Activated naive CD8-positive, alpha-beta T cell treated with anti-CD3 and anti-CD28 coated beads, Interleukin-2, amount 10 ng/mL, durations not matched to agents 7 days and 5 days (primary cell): ENCODE measurements around the gene MAST3. TPM values are rescaled to one million over a fixed set of nuclear protein-coding genes. Genes with fewer than 3 reads are reported as not detected.

Experiments
- ATAC-seq: fragments of 150-1000 bp; cut with Tn5 transposase; one replicate; pipeline ENCODE4 v1.10.0; 2021; ENCODE audit warnings: low read depth, moderate library complexity
- POLR2A ChIA-PET: fragments of 350-600 bp; sonication (Branson Sonifier 250); formaldehyde crosslinking; loops from one replicate; lab custom pipeline; 2021; ENCODE audit warnings: antibody characterized with exemption; lab: Charles Lee
- DNase-seq: peaks from one replicate; pipeline ENCODE4 v3.0.0; 2021
- H3K27ac Mint-ChIP-seq: one replicate; pipeline ENCODE4 v1.8.0; 2022; ENCODE audit warnings: mild to moderate bottlenecking, mixed read lengths
- H3K27me3 Mint-ChIP-seq: one replicate; pipeline ENCODE4 v1.8.0; 2022; ENCODE audit warnings: mild to moderate bottlenecking, moderate library complexity, mixed read lengths
- H3K36me3 Mint-ChIP-seq: one replicate; pipeline ENCODE4 v1.8.0; 2021; ENCODE audit warnings: mild to moderate bottlenecking, mixed read lengths
- H3K4me1 Mint-ChIP-seq: one replicate; pipeline ENCODE4 v1.8.0; 2021; ENCODE audit warnings: mixed read lengths
- H3K4me3 Mint-ChIP-seq: one replicate; pipeline ENCODE4 v1.8.0; 2022; ENCODE audit warnings: mild to moderate bottlenecking, moderate library complexity, mixed read lengths
- H3K9me3 Mint-ChIP-seq: one replicate; pipeline ENCODE4 v1.8.0; 2021; ENCODE audit warnings: mixed read lengths
- total RNA-seq, 2 experiments: library from RNA; stranded (reverse); gene quantifications; one replicate each; pipeline ENCODE4 v1.2.3, GENCODE V29; 2021

Gene MAST3
- total RNA-seq, 2 experiments from 2014 or later, result 36.7 to 38.3 TPM

- peak; percentile 72 for ATAC-seq
- no peaks in the 10 kb centered on the region for H3K9me3 Mint-ChIP-seq
Measured at GRCh38 chr19:18173572-18174288, 76.2 kb downstream of the MAST3 start, which contains the start of gene IFI30. IFI30 (plus strand) TSS chr19:18173813; CDS start chr19:18173842, 29 bp downstream.

GRCh38 chr19:18174983-18175382 lies 77.4 kb downstream of the MAST3 start:
- Mint-ChIP-seq H3K27ac (no peak overlapping the region), H3K27me3 (no peaks in the 10 kb centered on the region), H3K9me3 (no peaks in the 10 kb centered on the region), H3K4me1 (peaks cover 28% of the 10 kb centered on the region), H3K4me3 (peak overlapping the region; percentile 87), H3K36me3 (peaks cover 18% of the 10 kb centered on the region)
- ATAC-seq, result no peak
- no peak for DNase-seq
- POLR2A ChIA-PET, result interaction anchor here (1.4 to 1.9 kb wide), 4 partner anchors 14 to 106 kb away, joined by 3 to 9 read pairs (median 6); partner anchors contain the start of genes JUND and MPV17L2

More at GRCh38 chr19:18173572-18174288, 76.2 kb downstream of the MAST3 start, which contains the start of gene IFI30:
- DNase-seq, result peak; percentile 80
- H3K4me3 Mint-ChIP-seq, result peak within 1 kb of the TSS; percentile 87
- peak within 1 kb of the TSS; percentile 86 for H3K27ac Mint-ChIP-seq
- H3K27me3 Mint-ChIP-seq, result no peaks in the 10 kb centered on the region
- POLR2A ChIA-PET, result interaction anchor here (0.6 to 1.9 kb wide), 8 partner anchors 10 to 108 kb away, joined by 3 to 9 read pairs (median 4); partner anchors contain the start of genes JUND and MPV17L2
- H3K4me1 Mint-ChIP-seq, result peaks cover 28% of the 10 kb centered on the region
- H3K36me3 Mint-ChIP-seq, result peaks cover 16% of the 10 kb centered on the region

GRCh38 chr19:18176367-18177310 lies 79.1 kb downstream of the MAST3 start:
- ATAC-seq (no peak), DNase-seq (no peak)
- Mint-ChIP-seq H3K4me1 (peaks cover 28% of the 10 kb centered on the region), H3K27me3 (no peaks in the 10 kb centered on the region), H3K27ac (no peak overlapping the region), H3K9me3 (no peaks in the 10 kb centered on the region), H3K4me3 (no peak overlapping the region), H3K36me3 (peaks cover 18% of the 10 kb centered on the region)
- POLR2A ChIA-PET, result interaction anchor here (0.7 kb wide), 1 partner anchor 16 kb away, joined by 3 read pairs; the partner anchor contains the start of gene MPV17L2

GRCh38 chr19:18179957-18180356 lies 82.4 kb downstream of the MAST3 start:
- H3K27ac Mint-ChIP-seq, result no peak overlapping the region
- H3K36me3 Mint-ChIP-seq, result peaks cover 18% of the 10 kb centered on the region
- no peaks in the 10 kb centered on the region for H3K27me3 Mint-ChIP-seq
- DNase-seq, result no peak
- no peaks in the 10 kb centered on the region for H3K9me3 Mint-ChIP-seq
- H3K4me1 Mint-ChIP-seq, result peaks cover 11% of the 10 kb centered on the region
- no peak overlapping the region for H3K4me3 Mint-ChIP-seq
- POLR2A ChIA-PET, result interaction anchor here (1.2 kb wide), 1 partner anchor 70 kb away, joined by 4 read pairs; no protein-coding TSS in a partner anchor
- no peak for ATAC-seq

GRCh38 chr19:18183529-18183928 lies 86.0 kb downstream of the MAST3 start:
- H3K27me3 Mint-ChIP-seq, result no peaks in the 10 kb centered on the region
- POLR2A ChIA-PET, result interaction anchor here (0.7 kb wide), 1 partner anchor 9 kb away, joined by 3 read pairs; the partner anchor contains the start of gene IFI30

GRCh38 chr19:18185538-18185937 lies 88.0 kb downstream of the MAST3 start:
- no peak overlapping the region for H3K4me3 Mint-ChIP-seq
- POLR2A ChIA-PET, result interaction anchor here (0.7 kb wide), 1 partner anchor 72 kb away, joined by 7 read pairs; no protein-coding TSS in a partner anchor
- DNase-seq (no peak), ATAC-seq (no peak)
- no peaks in the 10 kb centered on the region for H3K36me3 Mint-ChIP-seq
- no peaks in the 10 kb centered on the region for H3K4me1 Mint-ChIP-seq
- H3K27ac Mint-ChIP-seq, result no peak overlapping the region
- H3K9me3 Mint-ChIP-seq, result no peaks in the 10 kb centered on the region
- no peaks in the 10 kb centered on the region for H3K27me3 Mint-ChIP-seq

More at GRCh38 chr19:18183529-18183928, 86.0 kb downstream of the MAST3 start:
- no peak overlapping the region for H3K4me3 Mint-ChIP-seq
- DNase-seq (no peak), ATAC-seq (no peak)
- no peaks in the 10 kb centered on the region for H3K9me3 Mint-ChIP-seq
- no peaks in the 10 kb centered on the region for H3K4me1 Mint-ChIP-seq
- no peak overlapping the region for H3K27ac Mint-ChIP-seq
- H3K36me3 Mint-ChIP-seq, result peaks cover 3% of the 10 kb centered on the region

- no peak overlapping the region for H3K4me3 Mint-ChIP-seq
- POLR2A ChIA-PET, result interaction anchor here (0.6 kb wide), 1 partner anchor 32 kb away, joined by 3 read pairs; no protein-coding TSS in a partner anchor
- peaks cover 3% of the 10 kb centered on the region for H3K36me3 Mint-ChIP-seq
Measured at GRCh38 chr19:18190278-18190677, 92.7 kb downstream of the MAST3 start.

GRCh38 chr19:18191640-18192062 lies 94.1 kb downstream of the MAST3 start:
- peak overlapping the region; percentile 88 for H3K27ac Mint-ChIP-seq
- H3K4me3 Mint-ChIP-seq, result peak overlapping the region; percentile 89
- H3K4me1 Mint-ChIP-seq, result peaks cover 15% of the 10 kb centered on the region
- no peaks in the 10 kb centered on the region for H3K9me3 Mint-ChIP-seq
- ATAC-seq (no peak), DNase-seq (no peak)
- peaks cover 4% of the 10 kb centered on the region for H3K36me3 Mint-ChIP-seq
- POLR2A ChIA-PET, result interaction anchor here (0.5 to 2.2 kb wide), 8 partner anchors 13 to 366 kb away, joined by 3 to 24 read pairs (median 4); partner anchors contain the start of genes IFI30 and JUND
- no peaks in the 10 kb centered on the region for H3K27me3 Mint-ChIP-seq

More at GRCh38 chr19:18190278-18190677, 92.7 kb downstream of the MAST3 start:
- Mint-ChIP-seq H3K4me1 (peaks cover 15% of the 10 kb centered on the region), H3K27me3 (no peaks in the 10 kb centered on the region), H3K27ac (no peak overlapping the region), H3K9me3 (no peaks in the 10 kb centered on the region)
- DNase-seq (no peak), ATAC-seq (no peak)

GRCh38 chr19:18192673-18193387 lies 95.3 kb downstream of the MAST3 start, which contains the start of gene MPV17L2:
MPV17L2 (plus strand) TSS chr19:18193218; CDS start chr19:18193282, 64 bp downstream.
- H3K9me3 Mint-ChIP-seq, result no peaks in the 10 kb centered on the region
- ATAC-seq (peak; percentile 95), DNase-seq (peak; percentile 96)
- peaks cover 15% of the 10 kb centered on the region for H3K4me1 Mint-ChIP-seq
- POLR2A ChIA-PET, result interaction anchor here (0.7 to 2.2 kb wide), 9 partner anchors 11 to 219 kb away, joined by 3 to 24 read pairs (median 3); partner anchors contain the start of genes IFI30, JUND, LSM4 and RAB3A
- H3K4me3 Mint-ChIP-seq, result peak within 1 kb of the TSS; percentile 89
- peak within 1 kb of the TSS; percentile 88 for H3K27ac Mint-ChIP-seq
- peaks cover 4% of the 10 kb centered on the region for H3K36me3 Mint-ChIP-seq
- H3K27me3 Mint-ChIP-seq, result no peaks in the 10 kb centered on the region

GRCh38 chr19:18193388-18194180 lies 96.0 kb downstream of the MAST3 start:
- no peaks in the 10 kb centered on the region for H3K27me3 Mint-ChIP-seq
- peak overlapping the region; percentile 89 for H3K4me3 Mint-ChIP-seq
- no peak for DNase-seq
- POLR2A ChIA-PET, result interaction anchor here (0.7 to 2.7 kb wide), 10 partner anchors 11 to 218 kb away, joined by 3 to 24 read pairs (median 4); partner anchors contain the start of genes IFI30, JUND, LSM4 and RAB3A
- peaks cover 15% of the 10 kb centered on the region for H3K4me1 Mint-ChIP-seq
- H3K9me3 Mint-ChIP-seq, result no peaks in the 10 kb centered on the region
- ATAC-seq, result no peak
- H3K36me3 Mint-ChIP-seq, result peaks cover 4% of the 10 kb centered on the region
- peak overlapping the region; percentile 88 for H3K27ac Mint-ChIP-seq

- H3K4me1 Mint-ChIP-seq, result peaks cover 15% of the 10 kb centered on the region
- no peaks in the 10 kb centered on the region for H3K9me3 Mint-ChIP-seq
- POLR2A ChIA-PET, result interaction anchor here (0.5 to 2.7 kb wide), 6 partner anchors 10 to 129 kb away, joined by 3 to 15 read pairs (median 3); partner anchors contain the start of genes LSM4 and RAB3A
- peak overlapping the region; percentile 89 for H3K4me3 Mint-ChIP-seq
- ATAC-seq (no peak), DNase-seq (no peak)
- peak overlapping the region; percentile 88 for H3K27ac Mint-ChIP-seq
- peaks cover 4% of the 10 kb centered on the region for H3K36me3 Mint-ChIP-seq
- no peaks in the 10 kb centered on the region for H3K27me3 Mint-ChIP-seq
Measured at GRCh38 chr19:18194181-18194530, 96.6 kb downstream of the MAST3 start.
